Measurements from ENCODE around the gene TCF7L2.

Gene TCF7L2

DNA sequence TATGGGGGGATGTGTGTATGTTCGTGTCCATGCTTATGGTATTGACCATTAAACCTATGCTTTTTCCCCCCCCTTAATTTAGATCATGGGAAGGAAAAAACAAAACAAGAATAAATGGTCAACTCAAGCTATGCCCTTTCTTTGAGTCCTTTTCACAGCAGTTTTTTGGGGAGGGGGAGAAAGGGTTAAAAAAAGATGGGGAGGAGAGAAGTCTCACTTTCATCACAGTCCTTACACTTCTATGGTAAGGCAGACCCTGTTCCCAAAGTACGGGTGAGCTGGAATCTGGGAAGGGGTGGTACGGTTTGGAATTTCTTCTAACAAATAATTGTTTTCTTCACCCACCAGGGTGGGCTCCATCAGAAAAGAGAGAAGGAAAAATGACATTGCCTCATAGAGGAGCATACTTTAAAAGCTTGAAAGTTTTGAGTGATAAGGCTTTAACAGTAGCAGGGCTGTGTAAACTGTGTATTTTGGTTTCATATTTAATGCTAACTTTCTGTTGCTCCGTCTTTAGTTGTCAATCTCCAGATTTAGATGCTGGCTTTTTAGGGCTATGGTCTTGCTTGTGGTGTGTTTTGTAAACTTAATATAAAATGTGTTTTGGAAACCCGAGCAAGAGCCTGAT is 180.1 kb downstream of the TCF7L2 start:
- no peak for DNase-seq

DNA sequence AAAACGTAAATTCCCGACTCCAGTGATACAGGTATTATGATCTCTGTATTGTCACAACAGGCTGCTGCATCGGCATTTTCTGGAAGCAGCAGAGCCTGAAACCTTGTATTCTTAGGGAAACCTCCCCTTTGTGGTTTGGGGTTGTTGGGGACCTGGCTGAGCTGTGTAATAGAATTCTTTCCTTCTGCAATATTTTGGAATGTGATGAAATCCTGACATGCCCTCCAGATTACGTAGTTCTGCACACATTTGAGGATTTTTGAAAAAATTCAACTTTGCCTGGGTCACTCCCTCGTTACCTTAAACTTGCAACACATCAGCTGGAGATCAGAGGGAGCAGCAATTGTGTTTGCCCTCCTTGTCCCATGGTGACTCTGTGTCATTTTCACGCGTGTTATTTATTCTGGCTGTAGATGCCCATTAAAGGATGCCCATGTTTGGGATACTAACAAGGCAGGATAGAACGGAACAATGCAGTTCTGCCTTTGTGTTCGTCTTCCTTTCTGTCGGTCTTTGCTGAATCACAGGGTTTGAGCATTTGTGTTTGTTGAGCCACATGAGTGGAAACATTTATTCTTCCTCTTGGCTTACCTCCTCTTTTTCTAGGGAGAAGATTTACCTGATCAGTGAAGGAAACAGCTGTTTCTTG is 181.7 kb downstream of the TCF7L2 start:
- no peak for DNase-seq

DNA sequence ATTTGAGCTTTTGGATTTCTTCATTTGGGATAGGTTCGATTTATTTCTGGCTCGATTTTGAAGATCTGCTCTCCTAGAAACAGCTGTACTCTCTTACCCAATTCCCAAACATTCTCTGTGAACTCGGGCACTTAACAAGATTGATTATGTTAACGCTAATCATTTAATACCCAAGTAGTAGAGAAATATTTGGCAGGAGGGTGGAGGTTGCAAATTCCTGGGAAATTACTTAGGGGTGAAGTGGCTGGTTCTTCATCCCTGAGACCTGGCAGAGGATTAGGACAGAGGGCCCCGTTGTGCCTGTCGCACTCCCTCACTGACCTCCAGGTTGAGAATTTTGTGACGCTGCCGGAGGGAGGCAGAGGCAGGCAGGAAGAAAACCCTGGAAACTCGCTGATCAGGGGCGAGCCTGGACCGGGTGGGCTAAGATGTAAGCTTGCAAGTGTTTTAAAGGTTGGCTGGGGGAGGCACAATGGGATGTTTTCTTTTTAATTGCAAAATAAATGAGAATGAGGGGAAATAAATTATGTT is 182.6 kb downstream of the TCF7L2 start:
- DNase-seq, result no peak

DNA sequence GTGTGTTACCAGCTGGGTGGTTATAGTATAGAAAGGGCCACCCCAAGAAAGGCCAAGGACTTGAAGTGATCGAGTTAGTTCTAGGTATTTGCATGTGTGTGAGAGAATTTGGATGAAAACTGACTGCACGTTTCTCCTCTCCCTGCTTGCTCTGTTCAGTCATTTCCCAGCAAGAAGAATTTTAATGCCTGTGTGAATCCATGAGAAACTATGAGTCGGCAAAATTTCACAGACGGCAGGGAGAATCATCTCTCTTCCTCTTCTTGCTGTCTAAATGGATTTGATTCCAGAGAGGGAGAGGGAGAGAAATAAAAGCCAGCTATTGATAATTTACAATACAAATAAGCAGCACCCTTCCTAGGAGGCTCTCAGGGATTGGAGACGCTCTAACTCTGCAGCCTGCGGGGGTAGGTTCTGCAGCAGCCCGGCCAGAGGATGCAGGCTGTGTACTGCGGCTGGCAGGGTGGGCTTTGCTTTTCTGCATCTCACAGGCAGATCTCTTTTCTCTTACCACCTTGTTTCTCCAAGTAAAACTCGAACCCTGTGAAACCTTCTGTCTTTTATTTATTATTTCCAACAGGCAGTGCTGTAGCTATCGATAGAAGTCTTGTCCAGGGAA is 183.6 kb downstream of the TCF7L2 start:
- DNase-seq, result no peak

DNA sequence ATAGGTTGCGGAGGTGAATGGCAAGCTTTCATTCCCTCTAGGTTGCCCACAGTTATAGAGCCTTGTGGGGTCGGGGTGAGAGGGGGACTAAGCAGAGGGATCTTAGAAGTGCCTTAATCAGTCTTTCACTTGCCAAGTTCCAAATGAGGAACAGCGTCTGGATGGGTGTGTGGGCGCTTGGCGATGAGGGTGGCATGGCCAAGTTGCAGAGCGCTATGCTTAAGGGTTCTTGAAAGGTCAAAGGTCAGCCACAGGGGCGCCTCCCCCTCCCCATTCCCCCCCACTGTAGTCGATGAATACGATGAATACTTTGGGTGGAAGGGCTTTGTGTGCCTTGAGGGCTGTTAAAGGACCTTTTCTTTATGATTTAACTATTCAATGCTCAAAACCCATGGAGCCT is 185.0 kb downstream of the TCF7L2 start:
- DNase-seq, result no peak

DNA sequence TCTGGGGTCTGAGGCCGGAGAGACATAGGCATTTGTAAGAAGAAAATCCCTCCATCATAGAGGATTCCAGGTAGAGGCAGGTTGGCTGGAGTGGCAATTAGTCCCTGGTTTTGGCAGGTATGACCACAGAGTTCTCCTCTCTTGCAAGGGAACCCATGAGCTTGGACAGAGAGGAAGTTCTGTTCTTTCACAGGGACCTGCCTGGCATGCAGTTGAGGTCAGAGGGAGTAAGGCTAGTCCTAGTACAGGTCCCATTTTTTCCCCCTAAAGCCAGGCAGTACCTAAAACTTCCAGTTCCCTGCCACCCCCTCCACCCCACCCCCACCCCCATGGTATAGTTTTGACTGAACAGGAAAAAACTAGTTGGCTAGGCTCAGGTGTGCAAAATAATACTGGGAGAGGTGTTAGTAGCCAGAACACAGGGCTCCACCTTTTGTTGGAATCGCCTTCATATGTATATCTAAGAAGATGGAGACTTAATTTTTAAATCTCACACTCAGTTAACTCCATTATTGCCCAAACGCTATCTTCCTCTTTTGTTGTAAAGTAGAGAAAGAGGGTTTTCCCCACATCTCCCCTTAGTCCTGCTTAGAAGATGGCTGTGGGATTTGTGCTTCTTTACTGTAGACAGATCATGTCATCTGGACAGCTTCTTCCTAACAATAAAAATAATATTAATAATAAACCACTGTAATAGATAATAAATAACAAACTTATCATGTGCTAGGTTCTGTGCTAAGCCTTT is 188.1 kb downstream of the TCF7L2 start:
- no peak for DNase-seq

DNA sequence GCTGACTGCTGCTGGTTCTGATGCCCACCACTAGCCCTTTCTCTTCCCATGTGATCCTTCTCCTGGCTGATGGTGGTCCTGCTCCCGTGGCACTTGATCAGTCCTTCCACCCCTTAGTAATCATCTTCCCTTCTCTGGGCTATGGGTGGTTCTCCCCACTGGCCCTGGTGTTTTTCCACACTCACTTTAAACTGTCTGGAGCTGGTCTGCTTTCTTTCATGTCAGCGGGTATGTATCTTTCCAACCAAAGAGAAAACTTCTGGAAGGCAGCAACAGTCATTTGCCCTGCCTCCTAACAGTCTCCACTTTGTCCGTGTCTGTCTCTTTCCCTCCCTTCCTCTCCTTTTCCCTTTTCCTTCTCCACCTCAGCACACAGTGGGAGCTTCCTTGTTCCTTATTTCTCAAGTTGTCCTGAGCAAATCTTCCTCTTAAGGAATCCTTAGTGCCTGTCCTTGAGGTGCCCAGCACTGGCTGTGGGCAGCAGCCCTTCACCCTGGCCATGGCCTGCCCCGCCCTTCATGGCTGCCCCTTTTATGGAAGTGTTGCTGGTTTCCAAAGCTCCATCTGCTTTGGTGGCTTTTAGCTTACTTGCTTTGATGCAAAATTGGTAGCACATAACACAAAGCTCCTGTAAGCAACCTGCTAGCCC is 189.0 kb downstream of the TCF7L2 start:
- DNase-seq, result no peak

DNA sequence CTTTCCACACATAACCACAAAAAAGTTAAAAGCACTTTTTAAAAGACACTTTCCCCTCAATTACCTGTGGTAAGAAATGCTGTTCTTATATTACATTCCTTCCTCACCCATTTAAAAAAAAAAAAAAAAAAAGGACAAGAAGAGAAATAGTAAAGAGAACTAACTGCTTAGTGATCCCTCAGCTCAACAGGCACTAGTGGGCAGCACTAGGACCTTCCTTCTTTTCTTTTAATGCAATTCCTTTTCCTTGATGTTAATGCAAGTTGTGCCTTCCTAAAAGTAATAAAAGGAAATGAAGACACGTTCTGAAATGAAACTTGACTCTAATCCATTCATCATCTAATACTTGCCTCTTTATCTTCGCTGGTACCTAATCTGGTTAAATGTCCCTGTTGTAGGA is 189.7 kb downstream of the TCF7L2 start:
- DNase-seq, result no peak

DNA sequence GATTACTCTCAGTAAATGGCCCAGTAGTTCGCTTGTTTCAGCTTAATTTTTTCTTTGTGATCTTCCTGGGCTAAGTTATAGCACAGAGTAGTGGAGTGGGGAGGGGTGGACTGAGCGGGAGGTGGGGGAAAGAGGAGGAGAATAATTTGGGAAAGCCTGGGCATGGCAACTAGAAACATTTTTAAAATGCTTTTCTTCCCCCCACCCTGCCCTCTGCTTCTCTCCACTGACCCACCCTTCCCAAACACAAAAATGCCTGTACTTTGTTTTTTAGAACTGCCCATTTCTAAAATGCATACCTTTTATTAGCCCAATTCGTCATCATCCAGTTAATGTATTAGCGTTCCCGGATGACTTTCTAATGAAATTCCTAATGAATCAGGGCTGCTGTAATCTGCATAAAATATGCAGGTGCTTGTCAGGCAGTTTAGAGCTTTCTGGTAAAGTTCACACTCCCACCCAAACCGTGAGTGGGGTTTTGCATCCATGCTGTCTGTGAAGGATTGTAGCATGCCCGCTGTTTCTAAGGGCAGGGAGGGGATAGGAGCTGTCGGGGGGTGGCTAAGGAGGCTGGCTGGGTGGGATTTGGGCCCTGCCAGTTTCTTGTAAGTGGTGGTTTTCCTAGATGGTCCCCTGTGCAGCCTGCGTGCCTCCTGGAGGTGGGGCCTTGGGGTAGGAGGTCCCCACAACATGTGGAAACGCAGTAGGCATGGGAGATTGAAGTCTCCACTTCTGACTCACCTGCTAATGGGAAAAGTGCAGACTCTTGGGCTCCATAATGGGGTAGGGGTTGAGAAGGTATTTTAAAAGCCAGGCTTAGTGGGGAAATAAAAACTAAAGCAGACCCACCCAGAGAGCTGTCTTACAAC is 190.3 kb downstream of the TCF7L2 start:
- DNase-seq, result no peak

DNA sequence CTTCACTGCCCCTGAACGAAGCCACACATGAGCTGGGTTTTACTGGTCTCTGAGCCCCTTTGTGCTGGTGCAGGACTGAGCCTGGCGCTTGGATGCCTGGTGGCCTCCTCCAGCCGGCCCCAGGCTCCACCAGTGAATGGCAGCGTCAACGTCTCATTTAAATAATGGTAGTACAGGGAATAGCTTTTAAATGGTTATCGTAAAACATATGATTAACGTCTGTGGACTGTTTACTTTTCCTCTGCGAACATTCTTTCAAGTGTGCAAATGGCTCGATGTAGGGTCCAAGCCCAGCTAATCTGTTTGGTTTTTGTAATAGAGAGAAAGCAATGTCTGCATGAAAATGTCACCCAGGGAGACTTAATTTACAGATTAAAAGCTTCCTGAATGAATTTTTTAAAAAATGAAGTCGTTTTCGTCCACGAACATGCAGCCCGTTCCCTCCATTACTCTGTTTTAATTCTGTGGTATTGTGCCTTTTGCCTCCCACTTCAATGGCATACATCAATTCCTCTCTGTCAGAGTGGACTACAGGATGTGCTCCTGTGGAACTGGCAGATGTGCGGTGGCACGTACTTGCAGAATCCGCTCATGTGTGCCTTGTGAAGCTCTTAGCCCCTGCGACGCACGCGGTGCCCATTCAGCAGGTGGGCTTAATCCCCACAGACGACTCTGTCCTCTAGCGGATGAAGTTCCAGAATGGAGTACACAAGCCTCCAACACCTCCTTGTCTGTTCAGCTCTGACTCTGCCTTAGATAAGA is 192.7 kb downstream of the TCF7L2 start:
- peak; percentile 62 for DNase-seq

DNA sequence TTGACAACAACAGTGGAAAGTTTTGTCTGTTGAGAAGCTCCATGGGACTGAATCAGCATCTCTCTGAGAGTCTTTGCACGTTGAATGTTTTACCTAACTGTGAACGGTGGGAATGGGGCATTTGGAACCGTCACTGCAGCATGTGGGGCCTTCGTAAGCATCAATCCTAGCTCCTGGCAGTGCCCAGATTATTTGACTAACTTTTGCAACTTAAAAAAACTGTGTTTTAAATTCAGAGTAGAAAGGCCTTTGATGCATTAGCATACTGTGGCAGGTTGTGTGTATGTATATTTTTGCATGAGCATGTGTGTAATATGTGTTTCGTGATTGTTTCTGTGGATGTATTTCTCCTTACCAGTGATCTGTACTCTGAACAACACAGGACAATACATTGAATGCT is 194.5 kb downstream of the TCF7L2 start:
- DNase-seq, result no peak

DNA sequence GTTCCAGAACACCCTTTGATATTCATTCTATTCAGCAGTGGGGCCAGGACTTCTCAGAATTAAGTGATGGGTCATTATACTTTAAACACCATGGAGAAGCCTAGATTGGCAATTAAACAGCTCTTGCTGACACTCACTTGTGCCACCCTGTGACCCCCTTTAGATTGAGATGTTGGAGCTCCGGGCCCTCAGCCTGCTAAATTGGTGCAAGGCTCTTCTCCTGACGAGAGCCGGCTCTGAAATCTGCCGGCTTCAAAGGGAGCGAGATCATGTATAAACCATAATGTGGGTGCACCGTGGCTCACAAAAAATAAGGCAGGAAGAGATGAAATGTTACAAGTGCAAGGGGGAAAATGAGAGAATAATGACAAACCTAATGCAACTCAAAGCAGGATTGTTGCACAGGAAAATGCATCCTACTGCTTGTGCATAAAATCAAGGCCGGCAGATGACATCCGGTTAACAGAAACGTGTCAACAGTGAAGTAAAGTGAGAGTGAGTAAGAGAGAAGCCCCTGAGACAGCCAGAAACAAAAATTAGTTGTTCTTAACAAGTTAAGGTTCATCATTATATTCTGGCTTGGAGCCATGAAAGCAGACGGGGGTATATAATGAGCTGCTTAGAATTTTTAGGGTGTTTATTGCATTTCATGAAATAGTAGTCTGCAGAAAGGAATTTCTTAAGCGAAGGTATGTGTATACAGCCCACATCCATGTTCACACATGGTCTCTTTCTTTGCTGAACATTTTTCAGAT is 198.2 kb downstream of the TCF7L2 start:
- DNase-seq, result no peak

DNA sequence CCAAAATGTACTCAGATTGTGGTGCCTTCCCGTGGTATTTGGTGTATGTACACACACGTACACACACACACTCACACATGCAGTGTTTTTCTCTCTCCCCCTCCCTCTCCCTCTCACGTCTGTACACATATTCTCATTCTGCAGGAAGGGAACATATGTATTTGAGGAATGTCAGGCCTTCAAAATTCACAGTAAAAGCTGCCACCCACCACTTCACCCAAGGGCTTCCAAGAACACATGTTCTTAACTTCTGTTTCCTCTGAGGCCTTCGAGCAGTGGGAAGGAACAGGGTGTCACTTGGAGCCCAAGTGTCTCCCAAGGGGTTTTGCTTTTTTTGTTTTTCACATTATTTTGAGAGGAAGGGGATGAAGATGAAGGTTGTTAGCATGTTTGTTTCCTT is 198.9 kb downstream of the TCF7L2 start:
- no peak for DNase-seq

DNA sequence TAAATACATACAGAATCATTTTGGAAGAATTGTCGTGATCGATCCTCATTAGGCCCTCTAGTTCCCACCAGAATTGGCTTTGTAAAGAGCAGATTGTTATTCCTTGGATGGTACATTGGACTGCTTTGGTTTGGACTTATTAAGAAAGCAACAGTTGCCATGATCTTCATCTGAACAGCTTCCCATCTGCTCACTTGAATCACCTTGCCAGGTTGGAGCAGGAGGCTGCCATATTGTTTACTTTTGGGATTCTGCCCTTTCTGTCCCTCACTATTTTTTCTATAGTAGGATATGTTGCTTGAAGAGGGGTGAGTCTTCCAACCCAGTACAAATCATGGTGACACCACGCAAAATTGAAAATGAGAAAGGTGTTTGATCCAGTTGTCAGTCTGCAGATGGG is 199.6 kb downstream of the TCF7L2 start:
- DNase-seq, result no peak

DNA sequence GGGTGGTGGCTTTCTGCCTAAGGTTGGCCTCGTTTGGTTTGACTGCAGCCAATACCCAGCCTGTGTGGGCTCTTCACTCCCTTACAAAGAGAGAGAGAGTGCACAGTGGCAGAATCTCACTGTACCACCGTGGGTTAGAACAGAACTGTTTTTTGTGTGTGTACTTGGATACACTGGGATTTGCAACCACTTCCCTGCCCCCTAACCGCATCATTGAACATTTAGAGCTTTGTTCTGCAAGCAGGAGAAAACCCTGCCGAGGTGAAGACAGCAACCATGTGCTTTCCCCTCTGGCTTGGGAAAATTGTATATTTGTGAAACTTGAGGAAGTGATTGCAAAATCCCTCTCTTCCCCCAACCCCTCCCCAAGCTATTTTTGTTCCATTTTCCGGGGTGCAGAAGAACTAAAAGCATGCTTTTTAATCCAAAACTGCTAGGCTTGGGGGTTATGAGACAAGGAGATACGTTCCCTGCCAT is 201.2 kb downstream of the TCF7L2 start:
- no peak for DNase-seq

DNA sequence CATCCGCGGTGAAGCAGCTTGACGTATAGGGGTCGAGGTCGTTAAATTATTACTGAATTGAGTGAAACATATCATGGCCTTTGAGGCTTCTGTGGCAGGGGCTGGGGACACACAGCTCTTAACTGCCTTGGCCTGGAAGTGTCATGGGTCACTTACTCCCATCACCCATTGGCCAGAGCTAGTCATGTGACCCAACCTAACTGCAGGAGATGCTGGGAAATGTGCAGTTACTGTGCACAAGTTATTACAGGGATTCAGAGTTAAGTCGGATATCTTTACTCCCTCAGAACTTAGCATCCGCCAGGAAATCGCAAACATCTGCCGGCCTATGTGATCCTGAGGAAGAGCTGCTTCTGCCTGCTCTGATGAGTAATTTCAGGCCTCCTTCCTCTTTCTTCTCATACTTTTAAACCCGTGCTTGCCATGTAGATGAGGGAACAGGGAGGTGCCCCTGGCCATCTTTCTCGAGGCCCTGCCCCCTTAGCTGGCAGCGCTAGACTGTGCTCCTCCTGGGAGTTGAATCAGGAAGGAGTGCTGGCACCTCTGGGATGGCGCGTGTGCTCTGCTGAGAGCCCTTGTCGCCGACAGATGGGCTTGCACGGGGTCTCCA is 203.6 kb downstream of the TCF7L2 start:
- no peak for DNase-seq

DNA sequence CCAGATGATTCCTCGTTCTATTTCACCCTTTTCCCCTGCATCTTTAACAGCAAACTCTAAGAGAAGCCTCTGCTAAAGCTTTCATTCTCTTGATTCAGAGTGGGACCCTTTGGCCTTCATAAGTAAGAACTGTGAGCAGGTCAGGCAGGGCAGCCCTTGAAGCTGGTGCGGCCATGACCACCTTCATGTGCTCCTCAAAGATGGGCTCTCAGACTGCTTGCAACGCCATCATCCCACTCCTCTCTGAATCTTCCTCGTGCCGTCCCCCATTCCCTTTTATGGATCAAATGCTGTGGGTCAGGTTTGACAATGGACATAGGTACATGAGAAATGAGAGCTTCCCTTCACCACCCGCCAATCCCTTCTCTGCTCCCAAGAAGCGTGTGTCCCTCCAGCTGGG is 207.4 kb downstream of the TCF7L2 start:
- no peak for DNase-seq

DNA sequence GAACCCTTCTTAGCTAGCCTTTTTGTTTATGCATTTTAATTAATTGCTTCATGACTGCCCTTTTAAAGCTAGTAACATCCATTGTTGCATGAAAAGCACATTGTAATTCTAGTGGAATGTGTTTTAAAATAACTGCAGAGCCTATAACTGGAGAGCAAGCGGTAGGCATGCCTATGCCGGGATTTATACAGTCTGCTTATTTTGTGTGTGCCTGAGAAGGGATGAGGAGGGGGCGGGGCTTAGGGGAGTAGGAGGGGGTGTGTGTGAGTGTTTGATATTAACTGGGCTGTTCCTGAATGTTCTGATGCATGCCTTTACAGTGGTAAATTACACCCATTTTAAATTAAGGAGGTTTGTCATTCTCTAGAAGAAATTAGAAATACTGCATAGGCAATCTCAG is 208.1 kb downstream of the TCF7L2 start:
- no peak for DNase-seq

DNA sequence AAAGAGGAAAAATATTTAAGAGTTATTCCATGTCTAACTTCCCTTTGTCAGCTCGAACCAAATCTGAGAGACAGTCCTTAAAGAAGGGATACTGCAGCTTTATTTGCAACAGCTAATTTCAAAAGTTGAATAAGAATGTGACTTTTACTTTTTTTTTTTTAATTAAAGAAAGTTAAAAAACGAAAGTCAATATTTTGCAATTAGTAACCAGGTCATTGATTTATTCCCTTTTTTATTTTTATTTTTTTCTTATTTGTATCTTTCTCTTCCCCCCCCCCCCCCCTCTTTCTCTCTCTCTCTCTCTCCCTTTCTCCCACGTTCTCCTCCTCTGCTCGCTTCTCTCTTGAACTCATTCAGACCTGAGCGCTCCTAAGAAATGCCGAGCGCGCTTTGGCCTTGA is 209.5 kb downstream of the TCF7L2 start:
- DNase-seq, result no peak

DNA sequence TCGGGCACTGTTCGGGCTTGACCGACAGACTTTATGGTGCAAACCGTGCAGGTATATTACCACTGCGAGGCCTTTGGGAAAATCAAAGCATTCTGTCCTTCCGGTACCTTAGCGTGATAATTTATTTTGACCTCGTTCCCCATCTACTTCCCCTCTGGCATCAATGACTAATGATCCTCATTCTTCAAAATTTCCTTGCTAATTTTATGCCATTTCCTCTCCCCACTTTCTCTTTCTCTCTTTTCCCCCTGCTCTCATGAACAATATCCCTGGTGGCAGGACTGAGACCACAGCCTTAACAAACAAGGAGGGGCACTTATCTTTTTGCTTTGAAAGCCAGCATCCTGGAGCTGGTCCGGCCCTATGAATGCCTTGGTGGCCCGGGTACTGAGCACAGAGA is 210.6 kb downstream of the TCF7L2 start:
- no peak for DNase-seq
